HG02938 (cell line): ENCODE measurements around the gene YPEL3.
A peak's percentile ranks its signal among the peaks of the same experiment; 100 is the strongest.

Experiments
- ATAC-seq: cut with Tn5 transposase; IDR thresholded peaks from one replicate; pipeline ENCODE4 v1.9.1; 2021; ENCODE audit warnings: mild to moderate bottlenecking, moderate library complexity; ENCODE audit not compliant: unreplicated experiment

Gene YPEL3

DNA sequence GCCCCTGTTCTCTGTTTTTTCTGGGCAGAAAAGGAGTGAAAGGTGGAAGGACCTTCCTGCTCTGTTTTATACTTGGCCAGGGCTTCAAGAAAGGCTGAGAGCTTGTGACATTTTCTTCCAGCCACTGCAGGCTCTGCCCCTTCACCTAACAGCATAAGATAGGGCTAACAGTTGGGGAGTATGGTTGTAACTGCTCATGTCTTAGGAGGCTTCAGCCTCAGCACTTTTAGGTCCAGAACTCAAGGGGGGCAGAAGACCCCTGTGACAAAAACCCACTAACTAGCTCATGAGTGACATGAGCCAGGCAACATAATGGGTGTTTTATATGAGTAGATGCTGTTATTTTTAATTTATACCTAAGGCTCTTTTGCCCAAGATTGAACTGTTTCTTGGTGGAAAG lies 25.5 kb downstream of the YPEL3 start:
- ATAC-seq = no peak

DNA sequence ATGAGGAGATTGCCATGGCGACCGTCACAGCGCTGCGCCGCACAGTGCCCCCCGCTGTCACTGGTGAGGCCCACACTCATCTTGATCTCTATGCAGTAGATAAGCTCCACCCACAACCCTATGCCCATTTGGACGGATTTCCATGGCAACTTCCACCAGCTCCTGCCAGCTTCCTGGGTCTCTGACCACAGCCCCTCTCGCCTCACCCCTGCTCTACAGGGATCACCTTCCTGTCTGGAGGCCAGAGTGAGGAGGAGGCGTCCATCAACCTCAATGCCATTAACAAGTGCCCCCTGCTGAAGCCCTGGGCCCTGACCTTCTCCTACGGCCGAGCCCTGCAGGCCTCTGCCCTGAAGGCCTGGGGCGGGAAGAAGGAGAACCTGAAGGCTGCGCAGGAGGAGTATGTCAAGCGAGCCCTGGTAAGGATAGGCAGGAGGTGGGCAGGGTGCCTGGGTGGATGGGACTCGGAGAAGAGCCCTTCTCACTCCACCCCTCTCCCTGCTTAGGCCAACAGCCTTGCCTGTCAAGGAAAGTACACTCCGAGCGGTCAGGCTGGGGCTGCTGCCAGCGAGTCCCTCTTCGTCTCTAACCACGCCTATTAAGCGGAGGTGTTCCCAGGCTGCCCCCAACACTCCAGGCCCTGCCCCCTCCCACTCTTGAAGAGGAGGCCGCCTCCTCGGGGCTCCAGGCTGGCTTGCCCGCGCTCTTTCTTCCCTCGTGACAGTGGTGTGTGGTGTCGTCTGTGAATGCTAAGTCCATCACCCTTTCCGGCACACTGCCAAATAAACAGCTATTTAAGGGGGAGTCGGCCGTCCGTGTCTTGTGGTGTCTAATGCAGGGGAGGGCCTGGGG lies 26.2 kb downstream of the YPEL3 start:
- no peak for ATAC-seq

DNA sequence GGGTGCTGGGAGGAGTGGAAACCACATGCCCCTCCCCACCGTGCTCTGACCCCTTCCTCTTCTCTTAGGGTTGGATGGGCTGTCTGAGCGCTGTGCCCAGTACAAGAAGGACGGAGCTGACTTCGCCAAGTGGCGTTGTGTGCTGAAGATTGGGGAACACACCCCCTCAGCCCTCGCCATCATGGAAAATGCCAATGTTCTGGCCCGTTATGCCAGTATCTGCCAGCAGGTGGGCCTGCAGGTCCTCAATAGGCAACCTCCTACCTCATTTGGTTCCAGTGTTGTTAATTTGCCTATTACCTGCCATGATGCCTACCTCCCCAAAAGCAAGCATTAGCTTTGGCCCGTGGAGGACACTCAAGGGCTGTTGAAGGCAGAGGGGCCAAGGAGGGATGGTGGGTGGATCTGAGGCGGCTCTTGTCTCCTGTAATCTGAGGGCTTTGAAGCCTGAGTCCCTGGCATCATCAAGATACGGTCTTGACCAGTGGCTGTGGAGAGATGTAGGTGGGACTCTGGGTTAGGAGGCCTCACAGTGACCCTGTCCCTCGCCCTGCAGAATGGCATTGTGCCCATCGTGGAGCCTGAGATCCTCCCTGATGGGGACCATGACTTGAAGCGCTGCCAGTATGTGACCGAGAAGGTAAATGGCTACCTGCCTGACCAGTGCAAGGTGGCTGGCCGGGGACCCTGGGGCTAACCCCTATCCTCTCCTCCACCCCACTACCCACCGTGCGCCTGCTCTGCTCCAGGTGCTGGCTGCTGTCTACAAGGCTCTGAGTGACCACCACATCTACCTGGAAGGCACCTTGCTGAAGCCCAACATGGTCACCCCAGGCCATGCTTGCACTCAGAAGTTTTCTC lies 27.0 kb downstream of the YPEL3 start:
- ATAC-seq = no peak

DNA sequence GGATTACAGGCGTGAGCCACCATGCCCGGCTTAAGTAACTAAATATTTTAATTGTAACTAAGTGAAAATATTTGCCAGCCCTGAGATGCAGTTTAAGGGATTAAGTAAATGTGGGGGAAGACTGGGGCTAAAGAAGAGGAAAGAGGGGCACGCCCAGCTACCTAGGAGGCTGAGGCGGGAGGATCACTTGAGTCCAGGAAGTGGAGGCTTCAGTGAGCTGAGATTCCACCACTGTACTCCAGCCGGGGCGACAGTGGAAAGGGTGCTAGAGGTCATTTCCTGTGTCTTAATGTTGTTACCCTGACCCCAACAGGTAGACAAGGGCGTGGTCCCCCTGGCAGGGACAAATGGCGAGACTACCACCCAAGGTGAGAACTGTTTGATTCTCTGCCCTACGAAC lies 27.7 kb downstream of the YPEL3 start:
- no peak for ATAC-seq

DNA sequence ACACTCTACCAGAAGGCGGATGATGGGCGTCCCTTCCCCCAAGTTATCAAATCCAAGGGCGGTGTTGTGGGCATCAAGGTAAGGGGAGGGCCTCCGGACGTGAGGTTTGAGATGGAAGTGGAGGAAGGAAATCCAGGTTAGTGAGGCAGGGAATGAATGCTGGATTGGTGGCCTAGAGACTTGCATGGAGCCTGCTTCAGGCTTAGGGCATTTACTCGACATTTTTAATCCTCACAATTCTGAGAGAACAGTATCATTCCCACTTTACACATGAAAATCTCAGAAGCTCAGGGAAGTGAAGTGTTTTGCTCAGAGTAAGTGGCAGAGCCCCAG lies 28.5 kb downstream of the YPEL3 start:
- no peak for ATAC-seq

DNA sequence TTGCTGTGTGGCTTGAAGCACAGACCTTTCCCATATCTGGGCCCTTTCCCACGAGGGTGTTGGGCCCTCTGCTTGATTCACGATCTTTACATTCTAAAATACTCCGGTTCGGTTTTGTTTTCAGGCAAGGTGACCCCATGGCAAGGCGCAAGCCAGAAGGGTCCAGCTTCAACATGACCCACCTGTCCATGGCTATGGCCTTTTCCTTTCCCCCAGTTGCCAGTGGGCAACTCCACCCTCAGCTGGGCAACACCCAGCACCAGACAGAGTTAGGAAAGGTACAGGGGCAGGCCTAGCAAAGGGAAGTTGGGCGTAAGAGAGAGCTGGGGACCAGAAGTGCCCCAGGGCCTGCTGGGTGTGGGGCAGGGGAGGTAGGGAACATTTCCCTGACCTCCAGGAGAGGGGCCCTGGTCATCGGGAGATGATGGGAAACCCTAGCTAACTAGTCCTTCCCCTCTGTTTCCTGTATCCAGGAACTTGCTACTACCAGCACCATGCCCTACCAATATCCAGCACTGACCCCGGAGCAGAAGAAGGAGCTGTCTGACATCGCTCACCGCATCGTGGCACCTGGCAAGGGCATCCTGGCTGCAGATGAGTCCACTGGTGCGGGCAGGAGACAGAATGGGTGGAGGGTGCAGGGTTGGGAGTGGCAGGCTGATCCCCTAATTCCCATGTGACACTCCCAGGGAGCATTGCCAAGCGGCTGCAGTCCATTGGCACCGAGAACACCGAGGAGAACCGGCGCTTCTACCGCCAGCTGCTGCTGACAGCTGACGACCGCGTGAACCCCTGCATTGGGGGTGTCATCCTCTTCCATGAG lies 29.0 kb downstream of the YPEL3 start:
- no peak for ATAC-seq

DNA sequence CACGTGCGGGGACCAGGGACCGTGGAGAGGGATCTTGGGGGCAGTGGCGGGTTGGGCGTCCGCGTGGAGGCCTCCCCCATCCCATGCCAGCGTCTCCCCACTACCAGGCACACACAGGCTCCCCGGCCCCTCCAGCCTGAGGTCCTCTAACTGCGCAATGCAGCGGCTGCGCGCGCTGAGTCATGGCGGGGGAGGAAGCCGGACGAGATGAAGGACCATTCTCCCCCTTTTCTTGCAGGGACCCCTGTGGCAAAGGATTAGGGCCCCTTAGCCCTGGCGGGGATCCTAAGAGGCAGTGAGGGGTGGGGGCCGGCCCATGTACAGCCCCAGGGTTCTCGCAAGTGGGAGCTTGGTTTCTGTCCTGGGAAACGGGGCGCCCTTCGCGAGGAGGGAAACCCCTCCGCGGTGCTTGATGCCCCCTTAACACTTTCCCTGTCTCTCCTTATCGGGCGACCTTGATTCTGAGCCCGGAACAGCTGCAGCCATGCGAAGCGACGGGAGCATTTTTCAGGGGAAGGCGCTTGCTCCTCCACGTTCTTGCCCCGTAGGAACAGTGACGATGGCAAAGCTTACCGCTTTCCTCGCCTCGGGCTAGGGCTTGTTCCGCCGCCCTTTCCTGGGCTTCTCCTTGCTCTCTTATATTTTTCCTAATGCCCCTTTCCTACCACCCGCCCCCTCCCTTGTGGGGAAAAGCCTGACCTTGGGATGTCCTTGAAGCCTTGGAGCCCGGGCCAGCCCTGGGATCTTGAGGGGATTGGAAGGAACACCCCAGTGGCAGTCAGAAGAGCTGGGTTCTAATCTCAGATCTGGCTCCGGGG lies 29.9 kb downstream of the YPEL3 start:
- ATAC-seq = no peak

DNA sequence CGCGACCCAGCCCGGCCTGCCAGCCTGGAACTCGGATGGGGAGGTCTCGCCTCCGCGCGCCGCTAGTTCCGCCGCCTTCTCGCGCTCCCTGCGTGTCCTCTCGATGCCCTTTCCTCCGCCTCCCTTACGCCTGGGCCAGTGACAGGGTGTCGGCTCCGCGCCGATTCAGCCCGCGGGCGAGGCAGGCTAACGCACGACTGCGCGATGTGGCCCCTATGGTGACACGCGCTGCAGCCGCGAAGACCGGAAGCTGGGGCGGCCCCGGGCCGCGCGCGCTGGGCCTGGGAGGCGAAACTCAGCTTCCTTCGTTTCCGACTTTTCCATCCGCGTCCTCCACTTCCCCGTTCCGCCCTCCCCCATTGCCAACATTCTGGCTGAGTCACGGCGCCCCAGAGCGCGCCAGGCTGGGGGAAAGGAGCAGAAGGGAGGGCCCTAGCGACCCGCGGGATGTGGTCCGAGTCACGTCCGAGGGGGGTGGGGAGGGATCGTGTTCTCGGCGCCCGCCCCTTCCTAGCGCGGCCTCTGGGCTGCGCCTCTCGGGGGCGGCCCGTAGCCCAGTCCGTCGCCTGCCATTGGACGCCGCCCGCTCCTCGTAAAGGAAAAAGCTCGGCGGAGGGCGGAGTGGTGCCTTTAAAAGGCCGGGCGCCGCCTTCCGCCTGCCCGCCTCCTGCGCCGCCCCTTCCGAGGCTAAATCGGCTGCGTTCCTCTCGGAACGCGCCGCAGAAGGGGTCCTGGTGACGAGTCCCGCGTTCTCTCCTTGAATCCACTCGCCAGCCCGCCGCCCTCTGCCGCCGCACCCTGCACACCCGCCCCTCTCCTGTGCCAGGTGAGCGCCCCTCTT lies 30.7 kb downstream of the YPEL3 start, which contains the start of gene ALDOA:
Gene ALDOA, plus strand, starts transcription at position 659 of the 841 bp plus-strand sequence. CDS start 1,138 bp downstream, outside the sequence.
- peak; percentile 63 for ATAC-seq

DNA sequence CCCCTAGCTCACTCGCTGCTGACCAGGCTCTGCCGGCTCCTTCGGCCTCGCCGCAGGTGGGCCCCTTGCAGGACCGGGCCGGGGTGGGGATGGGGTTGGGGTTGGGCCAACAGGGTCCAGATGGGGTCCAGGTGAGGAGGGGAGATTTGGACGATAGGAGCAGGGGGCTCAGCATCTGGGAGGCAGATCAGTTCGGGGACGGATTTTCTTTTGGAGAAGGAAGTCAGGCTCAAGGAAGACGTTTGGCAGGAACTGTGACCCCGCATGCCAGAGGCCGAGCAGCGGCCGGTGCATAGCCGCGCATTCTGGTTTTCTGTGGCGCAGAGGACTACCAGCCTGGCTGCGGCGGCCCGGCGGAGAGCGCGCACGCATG lies 31.3 kb downstream of the YPEL3 start:
- no peak for ATAC-seq

DNA sequence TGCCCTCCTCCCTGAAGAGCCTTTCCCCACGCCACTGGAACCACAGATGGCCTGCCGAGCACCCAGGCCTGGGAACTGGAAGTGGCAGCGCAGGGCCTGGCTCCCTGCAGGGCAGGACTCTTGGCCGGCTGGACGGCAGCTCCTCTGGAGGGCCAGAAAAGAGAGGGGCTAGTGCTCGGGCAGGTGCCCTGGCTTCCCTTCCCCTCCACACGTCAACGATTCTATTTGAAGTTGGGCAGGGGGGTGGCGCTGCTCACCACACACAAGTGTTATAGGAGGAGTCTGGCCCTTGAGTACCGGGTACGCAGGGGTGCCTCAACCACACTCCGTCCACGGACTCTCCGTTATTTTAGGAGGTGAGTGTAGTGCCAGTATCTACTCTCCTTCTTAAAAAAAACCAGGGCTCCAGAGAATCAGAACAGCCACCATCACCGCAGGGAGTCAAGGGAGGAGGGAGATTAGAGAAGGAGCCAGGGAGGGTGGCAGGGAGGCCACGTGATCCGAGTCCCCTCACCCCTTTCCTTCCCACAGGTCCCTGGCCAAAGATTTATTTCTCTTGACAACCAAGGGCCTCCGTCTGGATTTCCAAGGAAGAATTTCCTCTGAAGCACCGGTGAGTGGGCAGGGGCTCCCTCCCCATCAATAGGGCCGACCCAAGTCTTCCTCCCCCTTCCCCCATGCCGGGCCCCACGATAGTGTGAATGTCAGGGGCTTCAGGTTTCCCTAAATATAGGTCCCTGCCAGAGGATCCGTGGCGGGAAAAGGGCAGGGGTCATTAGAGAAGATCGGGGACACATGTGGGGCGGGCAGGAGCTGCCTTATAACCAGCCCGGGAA lies 31.9 kb downstream of the YPEL3 start:
- ATAC-seq = no peak

DNA sequence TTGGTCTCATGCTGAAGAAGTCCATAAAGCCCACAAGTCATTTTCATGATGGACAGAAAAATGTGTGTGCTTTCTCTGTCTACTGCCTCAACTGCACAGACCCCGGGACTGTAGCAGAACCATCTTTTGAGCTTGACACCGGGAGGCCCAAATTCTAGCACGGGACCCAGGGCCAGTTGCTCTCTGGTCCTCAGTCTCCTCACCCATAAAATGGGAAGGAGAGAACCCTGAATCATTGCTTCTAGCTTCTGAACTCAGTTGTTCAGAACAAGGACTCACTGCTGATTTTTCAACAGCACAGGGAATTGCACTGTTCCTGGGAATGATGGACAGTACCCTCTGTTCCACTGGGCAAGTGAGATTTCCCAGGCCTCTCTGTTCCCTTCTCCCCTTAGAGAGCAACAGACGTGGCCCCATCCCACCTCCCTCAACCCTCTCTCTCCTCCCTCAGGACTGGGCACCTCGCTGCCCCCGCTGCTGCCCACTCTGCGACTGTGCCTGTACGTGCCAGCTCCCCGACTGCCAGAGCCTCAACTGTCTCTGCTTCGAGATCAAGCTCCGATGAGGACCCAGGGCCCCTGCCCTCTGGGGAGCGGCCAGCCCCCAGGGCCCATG lies 32.6 kb downstream of the YPEL3 start:
- no peak for ATAC-seq

DNA sequence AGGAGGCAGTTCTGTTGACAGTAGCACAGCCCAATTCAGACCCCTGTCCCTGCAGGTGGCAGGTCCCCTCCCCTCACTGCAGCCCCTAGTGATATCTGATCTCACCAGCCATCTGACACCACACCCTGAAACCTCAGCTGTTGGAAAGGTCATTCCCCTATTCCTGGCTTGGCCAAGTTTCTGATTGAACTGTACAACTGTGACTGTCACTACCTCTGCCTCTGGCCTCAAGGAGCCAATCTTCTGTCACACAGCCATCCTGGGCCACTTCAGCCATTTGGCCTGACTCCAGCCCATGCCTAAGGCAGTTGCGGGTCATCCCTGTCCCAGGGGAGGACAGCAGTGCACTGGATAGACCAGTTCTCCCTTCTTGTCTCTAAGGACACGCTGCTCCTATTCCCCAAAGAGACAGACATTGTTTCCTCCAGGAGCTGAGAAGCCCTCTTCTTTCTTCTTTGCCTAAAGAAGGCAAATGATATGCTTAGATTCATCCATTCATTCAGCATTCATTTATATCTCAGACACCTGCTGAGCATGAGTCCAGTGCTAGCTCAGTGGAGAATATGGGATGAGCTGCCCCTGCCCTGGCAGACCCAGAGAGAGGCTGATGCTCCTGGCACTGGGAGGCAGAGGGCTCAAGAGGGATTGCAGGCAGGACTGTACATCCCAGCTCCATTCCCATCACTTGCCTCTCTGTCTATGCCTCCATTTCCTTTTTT lies 35.0 kb downstream of the YPEL3 start:
- no peak for ATAC-seq

DNA sequence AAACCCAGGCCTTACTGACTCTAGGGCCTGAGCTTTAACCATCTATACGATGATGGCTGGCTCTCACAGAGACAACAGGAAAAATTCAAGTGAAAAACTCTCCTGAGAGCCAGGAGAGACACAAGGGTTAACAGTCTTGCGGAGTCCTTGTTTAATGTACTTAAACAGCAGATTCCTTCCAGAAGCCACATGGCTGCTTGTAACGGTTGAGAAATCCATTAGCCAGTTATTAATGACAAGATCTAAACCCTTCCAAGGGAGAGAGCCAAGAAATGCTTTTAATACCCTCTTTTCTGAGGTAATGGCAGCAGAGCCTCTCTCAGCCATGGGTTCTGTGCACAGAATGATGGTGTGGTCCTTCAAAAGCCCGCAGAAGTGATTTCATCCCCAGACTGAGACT lies 35.7 kb downstream of the YPEL3 start:
- no peak for ATAC-seq

DNA sequence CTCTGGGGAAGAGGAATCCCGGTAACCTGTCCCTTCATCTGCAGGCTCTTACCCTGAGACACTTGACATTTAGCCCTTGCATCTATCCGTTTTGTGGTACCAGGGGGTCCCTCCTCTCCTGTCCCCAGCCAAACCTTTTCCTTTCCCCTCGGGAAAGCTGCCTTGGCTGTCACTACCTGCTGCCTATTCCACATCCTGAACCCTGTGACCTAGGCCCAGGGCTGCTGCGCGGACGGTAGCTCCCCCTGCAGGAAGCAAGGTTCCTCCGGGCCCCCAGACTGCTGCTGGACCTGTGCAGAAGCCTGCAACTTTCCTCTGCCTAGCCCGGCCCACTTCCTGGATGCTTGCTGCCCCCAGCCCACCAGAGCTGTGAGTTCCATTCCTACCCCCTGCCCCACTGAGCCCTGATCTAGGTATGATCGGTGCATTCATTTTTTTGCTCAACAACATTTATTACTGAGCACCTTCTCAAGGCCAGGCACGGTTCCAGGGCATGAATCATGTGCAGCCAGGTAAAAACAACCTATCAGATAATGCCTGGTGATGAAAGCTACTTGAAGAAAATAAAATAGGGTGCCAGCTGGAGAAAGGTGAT lies 41.0 kb downstream of the YPEL3 start:
- no peak for ATAC-seq

DNA sequence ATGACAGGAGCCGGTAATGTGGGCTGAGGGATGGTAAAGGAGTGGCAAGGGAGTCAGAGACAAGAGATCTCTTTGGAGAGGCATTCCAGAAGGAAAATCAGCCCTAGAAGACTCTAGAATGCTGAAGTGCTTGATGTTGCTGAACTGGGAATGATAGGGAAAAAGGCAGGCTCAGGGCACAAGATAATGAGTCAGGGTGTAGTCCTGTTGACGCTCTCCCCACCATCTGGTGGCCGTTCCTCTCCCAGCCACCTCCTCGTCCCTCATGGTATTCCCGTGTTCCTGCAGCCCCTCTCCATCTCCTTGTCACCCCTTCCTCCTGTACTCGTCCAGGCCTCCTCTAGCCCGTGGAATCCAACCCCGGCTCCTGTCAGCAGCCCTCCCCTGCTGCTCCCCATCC lies 41.6 kb downstream of the YPEL3 start:
- no peak for ATAC-seq

DNA sequence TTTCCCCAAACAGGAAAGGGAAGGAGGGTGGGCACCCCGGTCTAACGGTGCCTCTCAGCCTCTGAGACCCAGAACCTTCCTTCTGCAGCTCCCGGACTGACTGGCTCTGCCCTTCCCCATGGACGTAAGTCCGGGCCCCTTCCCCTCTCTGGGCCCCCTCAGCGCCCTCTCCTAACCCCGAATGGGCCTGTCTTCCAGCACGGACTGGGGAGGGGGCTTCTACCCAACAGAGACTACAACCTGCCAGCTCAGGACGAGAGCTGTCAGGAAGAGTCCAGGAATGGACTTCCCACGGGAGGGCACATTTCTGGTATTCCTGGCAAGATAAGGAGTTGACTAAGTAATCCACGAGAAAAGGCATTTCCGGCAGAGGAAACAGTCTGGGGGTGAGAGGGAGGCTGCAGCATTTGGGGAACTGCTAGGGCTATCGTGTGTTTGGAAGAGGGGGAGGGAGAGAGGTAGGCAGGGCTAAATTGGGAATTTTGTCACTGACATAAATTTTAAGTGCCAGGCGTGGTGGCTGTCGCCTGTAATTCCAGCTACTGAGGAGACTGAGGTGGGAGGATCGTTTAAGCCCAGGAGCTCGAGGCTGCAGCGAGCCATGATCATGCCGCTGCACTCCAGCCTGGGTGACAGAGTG lies 42.5 kb downstream of the YPEL3 start:
- no peak for ATAC-seq
